ENCODE measurements around the gene C1orf87.
"Not testable (repeated sequence)": the region's sequence is repeated elsewhere in the genome, so short reads cannot be mapped to it uniquely, and the experiment has no call there.

C1orf87 gene

DNA sequence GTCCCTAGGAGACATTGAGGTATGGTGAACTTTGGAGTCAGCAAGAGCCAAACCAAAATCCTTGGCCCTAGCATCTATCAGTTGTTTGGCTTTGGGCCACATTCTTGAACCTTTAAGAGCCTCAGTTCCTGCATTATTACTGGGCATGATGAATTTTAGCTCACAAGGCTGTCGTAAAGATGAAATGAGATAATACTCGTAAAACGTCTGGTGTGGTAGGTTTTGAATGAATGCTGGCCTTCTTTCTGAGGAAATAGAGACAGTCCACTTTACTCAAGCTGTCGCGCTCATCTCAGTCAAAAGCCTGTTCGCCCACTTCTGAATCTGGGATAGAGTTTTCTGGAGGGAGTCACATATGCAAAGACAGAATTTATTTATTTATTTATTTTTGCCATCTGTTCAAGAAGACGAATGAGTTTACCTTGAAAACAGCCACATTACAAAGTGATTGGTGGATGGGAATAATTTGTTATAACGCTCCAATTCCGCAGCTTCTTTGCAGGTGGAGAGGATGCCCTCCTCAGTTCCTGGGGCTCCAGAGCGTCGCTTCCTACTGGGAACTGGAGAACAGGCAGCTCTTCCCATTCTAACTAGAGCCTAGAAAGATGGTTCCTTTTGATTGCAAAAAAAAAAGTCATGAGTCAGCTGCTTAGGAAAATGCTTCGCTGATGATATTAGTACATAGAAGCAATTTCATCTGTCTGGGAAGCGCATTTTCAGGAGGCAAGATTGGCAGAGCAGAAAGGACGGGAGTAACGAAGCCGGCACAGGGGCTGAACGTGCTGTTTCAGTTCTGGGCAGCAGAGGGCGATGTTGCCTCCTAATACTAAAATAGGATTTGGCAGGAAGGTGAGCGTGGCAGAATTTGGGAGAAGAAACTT lies 97.1 kb downstream of the C1orf87 start:
- H3K4me3 ChIP-seq (ENCODE audit: low read depth, low read length): no peak overlapping the region
- TF ChIP-seq, protein P1, sequence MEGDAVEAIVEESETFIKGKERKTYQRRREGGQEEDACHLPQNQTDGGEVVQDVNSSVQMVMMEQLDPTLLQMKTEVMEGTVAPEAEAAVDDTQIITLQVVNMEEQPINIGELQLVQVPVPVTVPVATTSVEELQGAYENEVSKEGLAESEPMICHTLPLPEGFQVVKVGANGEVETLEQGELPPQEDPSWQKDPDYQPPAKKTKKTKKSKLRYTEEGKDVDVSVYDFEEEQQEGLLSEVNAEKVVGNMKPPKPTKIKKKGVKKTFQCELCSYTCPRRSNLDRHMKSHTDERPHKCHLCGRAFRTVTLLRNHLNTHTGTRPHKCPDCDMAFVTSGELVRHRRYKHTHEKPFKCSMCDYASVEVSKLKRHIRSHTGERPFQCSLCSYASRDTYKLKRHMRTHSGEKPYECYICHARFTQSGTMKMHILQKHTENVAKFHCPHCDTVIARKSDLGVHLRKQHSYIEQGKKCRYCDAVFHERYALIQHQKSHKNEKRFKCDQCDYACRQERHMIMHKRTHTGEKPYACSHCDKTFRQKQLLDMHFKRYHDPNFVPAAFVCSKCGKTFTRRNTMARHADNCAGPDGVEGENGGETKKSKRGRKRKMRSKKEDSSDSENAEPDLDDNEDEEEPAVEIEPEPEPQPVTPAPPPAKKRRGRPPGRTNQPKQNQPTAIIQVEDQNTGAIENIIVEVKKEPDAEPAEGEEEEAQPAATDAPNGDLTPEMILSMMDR (IDR thresholded peaks at IDR 0.05; ENCODE audit: borderline replicate concordance, insufficient read depth, low read depth, low read length): peak; percentile 82

DNA sequence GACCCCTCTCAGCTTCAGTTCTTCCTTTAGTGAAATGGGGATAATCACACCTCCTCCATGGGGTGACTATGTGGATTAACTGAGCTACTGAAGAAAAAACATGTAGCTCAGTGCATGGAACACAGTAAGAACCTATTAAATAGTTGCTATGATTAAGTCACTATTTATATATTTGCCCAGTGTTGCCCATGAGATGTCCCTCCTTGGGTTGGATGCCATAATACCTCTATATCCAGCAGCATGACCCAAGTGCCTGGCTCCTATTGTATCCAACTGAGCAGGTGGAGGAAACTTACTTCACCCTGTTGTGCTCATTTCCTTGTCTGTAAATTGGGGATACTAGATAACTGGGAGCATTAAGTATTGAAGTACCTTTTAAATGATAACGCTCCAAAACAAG lies 99.9 kb downstream of the C1orf87 start:
- H3K4me3 ChIP-seq (ENCODE audit: low read depth, low read length): no peak overlapping the region
- TF ChIP-seq, protein P1 (IDR thresholded peaks at IDR 0.05; ENCODE audit: borderline replicate concordance, insufficient read depth, low read depth, low read length): no peak

DNA sequence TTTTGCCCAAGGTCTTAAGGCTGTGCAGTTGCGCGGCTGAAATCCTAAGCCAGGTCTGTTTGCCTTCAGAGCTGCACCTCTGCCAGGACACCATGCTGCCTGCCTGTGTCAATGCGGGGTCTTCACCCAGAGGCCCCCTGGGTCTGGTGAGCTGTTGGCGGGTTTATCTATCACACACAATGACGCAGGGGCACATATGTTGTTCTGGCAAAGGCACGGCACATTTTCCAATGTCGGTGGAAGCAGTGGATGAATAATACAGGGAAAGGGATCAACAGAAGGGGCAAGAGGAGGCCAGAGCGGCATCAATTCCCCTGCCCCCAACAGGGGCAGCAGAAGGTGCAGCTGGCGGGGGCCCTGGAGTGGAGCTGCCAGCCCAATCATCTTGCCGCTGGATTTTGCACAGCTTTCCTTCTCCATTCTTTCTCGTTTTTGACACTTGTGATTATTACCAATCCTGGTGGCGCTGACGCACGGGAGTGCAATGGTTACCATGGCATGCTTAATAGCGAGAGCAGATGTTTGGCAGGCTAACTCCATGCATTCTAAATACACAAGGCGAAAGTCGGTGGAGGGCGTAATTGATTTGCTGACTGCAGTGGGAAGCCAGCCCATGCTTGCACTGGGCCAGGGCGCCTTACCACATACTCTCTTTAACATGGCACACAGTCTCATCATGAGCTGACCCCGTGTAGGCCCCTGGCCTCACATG lies 101.2 kb downstream of the C1orf87 start:
- TF ChIP-seq, protein P1 (IDR thresholded peaks at IDR 0.05; ENCODE audit: borderline replicate concordance, insufficient read depth, low read depth, low read length): no peak
- H3K4me3 ChIP-seq (ENCODE audit: low read depth, low read length): no peak overlapping the region

DNA sequence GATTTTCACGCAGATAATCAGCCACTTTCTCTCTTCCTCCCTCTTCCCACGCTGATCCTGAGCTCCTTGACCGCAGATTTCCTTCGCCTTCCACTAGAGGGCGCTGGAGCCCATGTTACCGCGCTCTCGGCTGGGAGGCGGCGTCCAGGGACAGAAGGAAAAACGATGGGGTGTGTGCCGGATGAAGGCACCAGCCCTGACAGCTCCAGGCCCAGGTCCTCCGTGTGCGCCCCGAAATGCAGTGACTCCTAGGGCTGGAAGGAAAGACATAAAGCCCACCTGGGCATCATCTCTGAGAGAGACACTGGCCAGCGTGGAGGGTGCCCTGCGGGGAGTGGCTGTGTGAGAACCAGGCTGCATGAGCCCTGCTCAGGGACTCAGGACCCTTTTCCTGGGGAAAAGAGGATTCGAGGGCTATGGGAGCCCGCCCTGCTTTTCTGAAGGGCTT lies 102.1 kb downstream of the C1orf87 start:
- H3K4me3 ChIP-seq (ENCODE audit: low read depth, low read length): no peak overlapping the region
- TF ChIP-seq, protein P1 (IDR thresholded peaks at IDR 0.05; ENCODE audit: borderline replicate concordance, insufficient read depth, low read depth, low read length): peak; percentile 87

DNA sequence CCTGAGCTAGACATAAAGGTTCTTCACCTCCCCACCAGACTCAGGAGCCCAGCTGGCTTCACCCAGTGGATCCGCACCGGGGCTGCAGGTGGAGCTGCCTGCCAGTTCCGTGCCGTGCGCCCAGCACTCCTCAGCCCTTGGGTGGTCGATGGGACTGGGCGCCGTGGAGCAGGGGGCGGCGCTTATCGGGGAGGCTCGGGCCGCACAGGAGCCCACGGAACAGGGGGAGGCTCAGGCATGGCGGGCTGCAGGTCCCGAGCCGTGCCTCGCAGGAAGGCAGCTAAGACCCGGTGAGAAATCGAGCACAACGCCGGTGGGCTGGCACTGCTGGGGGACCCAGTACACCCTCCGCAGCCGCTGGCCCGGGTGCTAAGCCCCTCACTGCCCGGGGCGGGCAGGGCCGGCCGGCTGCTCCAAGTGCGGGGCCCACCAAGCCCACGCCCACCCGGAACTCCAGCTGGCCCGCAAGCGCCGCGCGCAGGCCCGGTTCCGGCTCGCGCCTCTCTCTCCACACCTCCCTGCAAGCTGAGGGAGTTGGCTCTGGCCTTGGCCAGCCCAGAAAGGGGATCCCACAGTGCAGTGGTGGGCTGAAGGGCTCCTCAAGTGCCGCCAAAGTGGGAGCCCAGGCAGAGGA lies 103.9 kb downstream of the C1orf87 start:
- H3K4me3 ChIP-seq (ENCODE audit: low read depth, low read length): not testable (repeated sequence)

DNA sequence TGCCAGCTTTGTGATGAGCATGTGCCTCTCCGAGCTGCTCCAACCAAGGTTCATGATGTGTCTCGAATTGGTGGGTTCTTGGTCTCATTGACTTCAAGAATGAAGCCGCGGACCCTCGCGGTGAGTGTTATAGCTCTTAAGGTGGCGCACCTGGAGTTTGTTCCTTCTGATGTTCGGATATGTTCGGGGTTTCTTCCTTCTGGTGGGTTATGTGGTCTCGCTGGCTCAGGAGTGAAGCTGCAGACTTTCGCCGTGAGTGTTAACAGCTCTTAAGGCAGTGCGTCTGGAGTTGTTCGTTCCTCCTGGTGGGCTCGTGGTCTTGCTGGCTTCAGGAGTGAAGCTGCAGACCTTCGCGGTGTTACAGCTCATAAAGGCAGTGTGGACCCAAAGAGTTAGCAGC lies 104.8 kb downstream of the C1orf87 start:
- H3K4me3 ChIP-seq (ENCODE audit: low read depth, low read length): not testable (repeated sequence)

DNA sequence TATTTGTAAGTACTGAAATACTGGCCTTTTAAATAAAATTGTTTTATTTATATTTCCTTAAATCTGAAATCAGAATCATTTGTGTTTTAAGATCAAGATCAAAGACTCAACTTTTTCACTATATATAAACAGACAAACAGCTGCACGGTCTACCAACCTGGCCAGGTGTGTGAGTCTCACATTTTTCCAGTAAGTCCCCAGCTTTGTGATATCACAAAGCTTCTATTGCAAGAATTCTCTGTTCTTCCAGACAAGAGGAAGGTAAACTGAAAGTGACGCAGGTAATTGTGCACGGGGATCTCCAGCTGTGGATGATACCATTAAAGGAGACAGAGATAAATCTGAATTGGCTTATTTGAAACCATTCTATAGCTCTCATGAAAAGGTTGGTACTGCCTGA lies 105.8 kb downstream of the C1orf87 start:
- TF ChIP-seq, protein P1 (IDR thresholded peaks at IDR 0.05; ENCODE audit: borderline replicate concordance, insufficient read depth, low read depth, low read length): no peak
- H3K4me3 ChIP-seq (ENCODE audit: low read depth, low read length): no peak overlapping the region
